Measurements from ENCODE around the gene CDK14.

- TF ChIP-seq CTCF (IDR thresholded peaks at IDR 0.05 in 2 of 3, conservative IDR thresholded peaks at IDR 0.05 in 1 of 3; ENCODE audit: control insufficient read depth in 2 of 3, extremely low read depth in 1 of 3, insufficient read depth in 1 of 3, low read depth in 3 of 3, low read length in 3 of 3) (no peak), POLR2A (IDR thresholded peaks at IDR 0.05; ENCODE audit: low read depth, low read length) (no peak), MTA2 (IDR thresholded peaks at IDR 0.05; ENCODE audit: low read depth) (no peak), BCL3 (IDR thresholded peaks at IDR 0.05; ENCODE audit: borderline replicate concordance, insufficient read depth, low read depth, low read length, poor library complexity, severe bottlenecking) (no peak), CUX1 (IDR thresholded peaks at IDR 0.05; ENCODE audit: insufficient replicate concordance, low read depth, low read length) (no peak), FOXM1 (IDR thresholded peaks at IDR 0.05; ENCODE audit: low read depth, low read length) (no peak), SRF (IDR thresholded peaks at IDR 0.05; ENCODE audit: low read depth in 2 of 2, low read length in 2 of 2) (no peak), REST (IDR thresholded peaks at IDR 0.05; ENCODE audit: low read depth, low read length) (no peak), TAF1 (IDR thresholded peaks at IDR 0.05; ENCODE audit: borderline replicate concordance, low read depth, low read length) (no peak), E2F4 (IDR thresholded peaks at IDR 0.05; ENCODE audit: low read depth, low read length) (no peak), POLR2AphosphoS5 (IDR thresholded peaks at IDR 0.05; ENCODE audit: low read length) (no peak), JUNB (IDR thresholded peaks at IDR 0.05) (no peak)
These were observed 388.6 kb downstream of the CDK14 start for GRCh38 chr7:90984692-90985091.

All from GM12878 (cell line).